Skeletal muscle satellite cell (primary cell): ENCODE measurements around the gene PTGES2.

ENCODE experiments used
- H3K27me3 ChIP-seq: 2 replicates; pipeline ENCODE4 v1.7.0; 2013; ENCODE audit warnings: low read length; ENCODE audit not compliant: control insufficient read depth, insufficient read depth
- H3K36me3 ChIP-seq: 2 replicates; pipeline ENCODE4 v1.7.0; 2013; ENCODE audit warnings: mild to moderate bottlenecking, control low read depth, low read length; ENCODE audit not compliant: insufficient read depth
- H3K4me1 ChIP-seq: 2 replicates; pipeline ENCODE4 v1.7.0; 2013; ENCODE audit warnings: low read length; ENCODE audit not compliant: control insufficient read depth, insufficient read depth
- H3K4me2 ChIP-seq: 2 replicates; pipeline ENCODE4 v1.7.0; 2013; ENCODE audit warnings: mild to moderate bottlenecking, low read length
- H3K4me3 ChIP-seq: 2 replicates; pipeline ENCODE4 v1.7.0; 2013; ENCODE audit warnings: low read length
- H3K9ac ChIP-seq: 2 replicates; pipeline ENCODE4 v1.7.0; 2013; ENCODE audit warnings: mild to moderate bottlenecking, low read depth, low read length, moderate library complexity
- H3K9me3 ChIP-seq: replicated peaks from 2 replicates; pipeline ENCODE4 v1.7.0; 2013; ENCODE audit warnings: mild to moderate bottlenecking, control low read depth, low read length

Gene PTGES2

DNA sequence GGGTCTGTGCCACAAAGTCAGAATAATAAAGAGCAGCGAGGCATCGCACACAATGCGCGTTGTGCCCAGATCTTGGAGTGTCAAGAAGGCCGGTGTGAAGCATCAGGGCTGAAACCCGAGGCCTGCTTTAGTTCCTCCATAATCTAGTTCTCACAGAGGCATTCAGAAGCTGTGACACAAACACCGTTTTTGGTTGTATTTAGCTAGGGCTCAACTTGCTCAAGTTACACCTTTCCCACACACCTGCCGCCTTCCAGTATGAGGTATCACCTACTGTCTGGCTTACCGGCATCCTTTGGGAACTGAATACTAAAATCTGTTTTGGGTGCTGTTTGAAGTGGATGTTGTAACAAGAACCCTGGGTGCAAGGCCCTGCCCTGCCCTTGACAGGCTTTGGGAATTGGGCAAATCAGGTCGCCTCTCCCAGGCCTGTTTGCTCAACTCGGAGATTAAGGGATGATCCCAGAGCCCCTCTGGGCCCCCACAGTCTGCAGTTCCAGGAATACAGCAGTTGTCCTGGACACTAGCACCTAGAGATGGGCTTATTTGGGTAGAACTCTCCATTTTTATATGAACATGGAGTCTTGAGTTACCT lies 32.5 kb downstream of the PTGES2 start:
- no peak overlapping the region for H3K4me3 ChIP-seq
- no peaks in the 10 kb centered on the region for H3K36me3 ChIP-seq
- peak overlapping the region; percentile 53 for H3K4me2 ChIP-seq
- H3K27me3 ChIP-seq: no peaks in the 10 kb centered on the region
- H3K4me1 ChIP-seq: peaks cover 73% of the 10 kb centered on the region
- no peaks in the 10 kb centered on the region for H3K9me3 ChIP-seq
- peak overlapping the region; percentile 24 for H3K9ac ChIP-seq

DNA sequence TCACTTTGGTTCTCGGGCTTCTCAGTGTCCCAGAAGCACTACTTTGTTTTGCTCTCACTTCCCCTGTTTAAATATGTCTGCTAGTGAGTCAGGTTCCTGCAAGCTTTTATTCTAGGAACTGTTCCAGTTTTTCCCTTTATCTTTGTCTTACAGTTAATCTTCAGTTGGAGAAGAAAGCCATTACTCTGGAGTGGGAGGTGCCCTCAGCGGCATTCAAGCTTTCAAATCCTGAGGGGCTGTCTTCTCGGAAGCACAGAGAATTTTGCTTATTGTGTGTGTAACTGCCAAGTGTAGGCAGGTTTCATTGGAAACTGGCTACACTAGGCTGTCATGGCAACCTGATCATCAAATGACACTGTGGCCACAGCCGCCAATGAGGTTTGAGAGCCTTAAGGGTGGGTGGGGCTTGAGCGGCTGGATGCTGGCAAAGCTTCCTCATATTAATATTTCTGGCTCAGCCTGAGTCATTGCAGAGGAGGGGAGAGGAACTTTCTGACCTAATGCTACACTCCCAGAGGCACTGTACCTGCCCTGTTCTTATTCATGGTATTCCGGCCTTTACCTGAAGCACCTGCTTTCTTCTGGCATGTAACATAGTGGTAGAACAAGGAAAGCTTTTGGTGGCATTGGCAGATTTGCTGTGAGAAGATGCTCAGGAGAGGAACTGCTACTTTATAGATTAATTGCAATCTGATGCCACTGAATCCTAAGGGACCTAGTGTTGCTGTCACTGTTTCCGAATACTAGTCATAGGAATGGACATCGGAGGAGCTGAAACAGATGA lies 33.2 kb downstream of the PTGES2 start:
- Histone ChIP-seq H3K27me3 (no peaks in the 10 kb centered on the region), H3K4me2 (peak overlapping the region; percentile 87), H3K9me3 (no peaks in the 10 kb centered on the region), H3K9ac (peak overlapping the region; percentile 82), H3K4me3 (peak overlapping the region; percentile 54), H3K4me1 (peaks cover 66% of the 10 kb centered on the region), H3K36me3 (no peaks in the 10 kb centered on the region)

DNA sequence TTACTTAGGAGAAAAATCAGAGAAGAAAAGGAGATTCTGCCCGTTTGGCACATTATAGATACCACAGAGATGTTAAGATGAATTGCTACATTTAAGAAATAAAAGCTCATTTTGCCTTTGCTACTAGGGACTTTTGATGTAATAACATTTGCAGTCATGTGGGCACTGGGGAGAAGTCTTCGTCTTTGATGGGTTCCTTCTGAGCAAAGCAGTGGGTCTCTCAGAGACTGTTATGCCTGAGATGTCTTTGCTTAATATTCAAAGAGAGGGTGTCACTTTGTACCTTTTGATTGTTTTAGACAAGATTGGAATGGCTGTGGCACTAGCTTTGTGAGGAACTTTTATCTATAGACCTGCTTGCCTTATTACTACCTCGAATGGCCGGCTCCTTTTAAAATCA lies 34.5 kb downstream of the PTGES2 start:
- no peaks in the 10 kb centered on the region for H3K36me3 ChIP-seq
- H3K9ac ChIP-seq: peak overlapping the region; percentile 82
- H3K9me3 ChIP-seq: no peaks in the 10 kb centered on the region
- H3K4me2 ChIP-seq: peak overlapping the region; percentile 87
- no peaks in the 10 kb centered on the region for H3K27me3 ChIP-seq
- peaks cover 53% of the 10 kb centered on the region for H3K4me1 ChIP-seq
- peak overlapping the region; percentile 68 for H3K4me3 ChIP-seq

DNA sequence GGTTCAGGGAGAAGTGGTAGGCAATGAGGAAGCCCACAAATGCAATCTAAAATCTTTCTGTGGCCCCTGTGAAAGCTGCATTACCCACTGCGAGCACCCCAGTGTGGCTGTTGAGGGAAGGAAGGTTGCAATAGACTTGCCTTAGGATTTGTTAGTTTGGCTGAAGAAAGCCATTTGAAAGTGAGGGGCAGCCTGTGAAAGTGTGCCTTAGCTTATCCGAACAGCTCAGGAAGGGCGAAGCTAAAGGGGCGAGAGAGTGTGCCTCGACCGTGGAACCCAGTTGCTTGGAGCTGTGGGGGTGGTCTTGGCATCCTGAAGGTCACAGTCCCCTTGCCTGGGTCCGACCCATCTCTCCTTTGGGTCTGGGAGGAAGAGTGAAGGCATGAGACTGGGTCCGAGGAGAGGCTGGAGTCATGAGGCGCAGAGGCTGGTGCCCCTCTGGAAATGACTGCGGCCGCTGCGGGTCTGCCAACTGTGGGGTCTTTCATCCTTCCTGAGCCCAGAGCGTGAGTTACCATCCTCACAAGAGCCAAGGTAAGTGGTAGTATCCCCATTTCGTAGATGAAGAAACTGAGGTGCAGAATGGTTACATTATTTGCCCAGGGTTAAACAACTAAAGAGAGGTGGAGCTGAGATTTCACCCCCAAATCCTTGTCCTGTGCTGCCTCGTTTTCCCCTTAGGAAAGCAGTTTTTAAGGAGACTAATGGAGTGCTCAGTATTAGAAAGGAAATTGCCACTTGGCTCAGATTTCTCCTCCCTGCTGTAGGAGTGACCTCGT lies 35.1 kb downstream of the PTGES2 start:
- Histone ChIP-seq H3K9ac (peak overlapping the region; percentile 82), H3K4me3 (peak overlapping the region; percentile 68), H3K36me3 (no peaks in the 10 kb centered on the region), H3K9me3 (no peaks in the 10 kb centered on the region), H3K4me2 (peak overlapping the region; percentile 87), H3K4me1 (peaks cover 46% of the 10 kb centered on the region), H3K27me3 (no peaks in the 10 kb centered on the region)

DNA sequence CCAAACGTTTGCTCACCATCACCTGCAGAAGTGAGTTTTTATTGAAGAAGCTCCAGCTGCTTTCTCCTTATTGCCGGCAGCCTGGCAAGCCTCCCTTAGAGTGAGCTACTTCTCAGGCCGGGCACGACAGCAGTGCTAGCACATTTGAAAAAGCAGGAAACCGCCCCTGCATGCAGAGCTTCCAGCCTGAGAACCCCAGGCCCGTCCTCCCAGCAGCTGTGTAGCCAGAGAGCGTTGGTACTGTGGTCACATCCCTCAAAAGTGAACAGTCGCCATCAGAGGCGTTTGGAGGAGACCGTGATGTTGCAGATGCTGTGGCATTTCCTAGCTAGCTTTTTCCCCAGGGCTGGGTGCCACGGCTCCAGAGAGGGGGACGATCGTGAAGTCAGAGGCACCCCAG lies 36.0 kb downstream of the PTGES2 start:
- Histone ChIP-seq H3K9me3 (no peaks in the 10 kb centered on the region), H3K9ac (peak overlapping the region; percentile 82), H3K27me3 (no peaks in the 10 kb centered on the region), H3K4me1 (peaks cover 43% of the 10 kb centered on the region), H3K4me2 (peak overlapping the region; percentile 87), H3K36me3 (no peaks in the 10 kb centered on the region), H3K4me3 (peak overlapping the region; percentile 68)

DNA sequence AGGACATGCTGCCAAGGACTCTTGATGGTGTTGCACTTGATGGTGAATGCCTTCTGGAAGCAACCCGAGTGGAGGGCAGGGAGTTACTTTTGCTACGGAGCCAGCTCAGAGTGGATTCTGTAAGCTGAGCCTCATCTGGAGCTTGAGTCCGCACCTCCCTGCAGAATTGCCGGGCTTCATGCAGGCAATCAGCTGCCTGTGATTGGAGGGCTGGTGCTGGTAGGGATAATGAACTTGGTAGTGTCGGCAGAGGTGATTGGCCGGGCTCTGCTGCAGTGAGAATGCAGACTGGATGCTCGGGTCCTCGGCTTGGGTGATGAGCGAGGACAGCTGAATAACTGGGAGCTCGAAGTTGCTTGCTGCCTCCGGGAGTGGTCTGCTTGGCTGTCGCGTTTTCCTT lies 36.4 kb downstream of the PTGES2 start:
- Histone ChIP-seq H3K9me3 (no peaks in the 10 kb centered on the region), H3K9ac (peak overlapping the region; percentile 82), H3K4me2 (peak overlapping the region; percentile 87), H3K4me1 (peaks cover 43% of the 10 kb centered on the region), H3K27me3 (no peaks in the 10 kb centered on the region), H3K36me3 (no peaks in the 10 kb centered on the region), H3K4me3 (peak overlapping the region; percentile 68)

DNA sequence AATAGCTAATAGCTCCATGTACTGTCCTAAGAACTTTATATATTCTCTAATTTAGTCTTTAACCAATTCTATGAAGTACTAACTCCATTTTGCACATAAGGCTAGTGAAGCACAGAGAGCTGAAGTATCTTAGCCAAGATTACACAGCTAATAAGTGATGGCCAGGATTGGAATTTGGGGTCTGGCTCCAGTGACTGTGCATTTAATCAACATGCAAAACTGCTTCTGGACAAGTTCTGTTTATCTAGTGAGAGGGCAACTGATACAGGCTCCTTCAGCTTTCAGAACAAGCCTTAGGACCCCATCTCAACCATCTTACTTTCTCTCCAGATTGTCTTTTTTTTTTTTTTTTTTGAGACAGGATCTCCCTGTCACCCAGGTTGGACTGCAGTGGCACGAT lies 38.2 kb downstream of the PTGES2 start:
- Histone ChIP-seq H3K4me3 (no peak overlapping the region), H3K4me2 (no peak overlapping the region), H3K9me3 (no peaks in the 10 kb centered on the region), H3K27me3 (no peaks in the 10 kb centered on the region), H3K9ac (no peak overlapping the region), H3K36me3 (no peaks in the 10 kb centered on the region), H3K4me1 (peaks cover 34% of the 10 kb centered on the region)

DNA sequence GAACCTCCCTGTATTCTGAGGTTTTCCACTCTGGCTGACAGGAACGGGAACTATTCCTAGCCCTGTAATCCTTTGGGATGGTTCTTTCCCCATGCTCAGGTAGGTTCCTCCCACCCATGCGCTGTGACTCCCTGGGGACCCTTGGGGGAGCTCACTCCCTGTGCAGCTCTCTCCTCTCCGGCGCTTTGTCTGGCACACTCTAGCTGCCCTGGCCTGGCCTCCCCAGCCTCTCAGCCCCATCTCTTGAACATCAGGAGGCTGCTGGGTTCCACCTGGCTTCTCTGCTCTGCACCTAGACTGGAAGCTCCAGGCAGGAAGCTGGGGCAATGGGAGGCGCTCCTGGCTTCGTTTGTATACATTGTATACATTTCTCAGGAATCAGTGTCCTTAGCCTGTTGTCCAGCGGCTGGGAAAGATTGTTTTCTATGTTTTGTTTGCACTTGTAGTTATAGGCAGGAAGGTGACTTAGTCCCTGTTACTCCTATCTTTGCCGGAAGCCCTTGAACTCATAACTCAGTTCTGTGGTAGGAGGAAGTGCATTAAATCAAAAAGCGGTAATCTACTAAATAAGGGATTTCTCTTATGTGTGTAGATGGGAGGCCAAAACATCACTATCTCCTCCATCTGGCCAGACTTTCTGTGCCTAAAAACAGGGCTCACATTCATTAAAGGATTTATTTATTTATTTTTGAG lies 39.1 kb downstream of the PTGES2 start:
- Histone ChIP-seq H3K27me3 (no peaks in the 10 kb centered on the region), H3K4me3 (no peak overlapping the region), H3K9ac (no peak overlapping the region), H3K4me1 (peaks cover 26% of the 10 kb centered on the region), H3K4me2 (no peak overlapping the region), H3K36me3 (no peaks in the 10 kb centered on the region), H3K9me3 (no peaks in the 10 kb centered on the region)

DNA sequence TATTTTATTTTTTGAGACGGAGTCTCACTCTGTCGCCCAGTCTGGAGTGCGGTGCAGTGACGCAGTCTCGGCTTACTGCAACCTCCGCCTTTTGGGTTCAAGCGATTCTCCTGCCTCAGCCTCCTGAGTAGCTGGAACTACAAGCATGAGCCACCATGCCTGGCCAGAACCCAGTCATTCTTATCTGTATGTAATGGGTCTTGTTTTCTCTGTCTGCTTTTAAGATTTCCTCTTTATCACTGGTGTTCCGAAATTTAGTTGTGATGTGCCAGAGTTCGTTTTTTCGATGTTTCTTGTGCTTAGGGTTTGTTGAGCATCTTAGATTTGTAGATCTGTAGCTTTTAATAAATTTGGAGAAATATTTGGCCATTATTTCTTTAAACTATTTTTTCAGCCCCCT lies 40.3 kb downstream of the PTGES2 start:
- no peak overlapping the region for H3K4me3 ChIP-seq
- H3K9ac ChIP-seq: no peak overlapping the region
- no peaks in the 10 kb centered on the region for H3K27me3 ChIP-seq
- H3K4me1 ChIP-seq: peaks cover 17% of the 10 kb centered on the region
- H3K36me3 ChIP-seq: no peaks in the 10 kb centered on the region
- no peaks in the 10 kb centered on the region for H3K9me3 ChIP-seq
- no peak overlapping the region for H3K4me2 ChIP-seq

DNA sequence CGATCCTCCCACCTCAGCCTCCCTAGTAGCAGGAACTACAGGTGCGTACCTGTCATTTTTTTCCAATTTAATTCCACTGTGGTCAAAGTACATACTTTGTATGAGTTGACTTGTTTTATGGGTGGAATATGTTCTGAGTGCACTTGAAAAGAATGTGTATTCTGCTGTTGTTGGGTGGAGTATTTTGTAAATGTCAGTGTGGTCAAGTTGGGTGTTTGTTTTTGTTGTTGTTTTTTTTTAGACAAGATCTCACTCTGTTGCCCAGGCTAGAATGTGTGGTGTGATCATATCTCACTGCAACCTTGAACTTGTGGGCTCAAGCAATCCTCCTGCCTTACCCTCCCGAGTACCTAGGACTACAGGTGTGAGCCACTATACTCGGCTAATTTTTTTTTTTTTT lies 41.6 kb downstream of the PTGES2 start:
- Histone ChIP-seq H3K4me2 (no peak overlapping the region), H3K4me3 (no peak overlapping the region), H3K4me1 (peaks cover 19% of the 10 kb centered on the region), H3K36me3 (no peaks in the 10 kb centered on the region), H3K9ac (no peak overlapping the region), H3K9me3 (no peaks in the 10 kb centered on the region), H3K27me3 (no peaks in the 10 kb centered on the region)

DNA sequence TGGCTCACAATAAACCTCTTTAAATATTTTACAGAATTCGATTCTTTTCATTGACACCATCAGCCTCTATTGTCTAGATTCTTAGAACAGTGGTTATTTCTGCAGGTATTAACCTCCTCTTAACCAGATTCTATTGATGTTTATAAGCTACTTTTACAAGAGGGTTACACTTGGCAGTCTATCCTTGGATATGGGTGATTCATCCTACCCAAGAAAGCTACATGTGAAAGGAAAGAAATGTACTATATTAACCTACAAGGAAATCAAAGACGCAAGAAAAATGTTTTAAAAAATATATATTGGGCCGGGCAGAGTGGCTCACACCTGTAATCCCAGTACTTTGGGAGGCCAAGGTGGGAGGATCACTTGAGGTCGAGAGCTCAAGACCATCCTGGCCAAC lies 42.8 kb downstream of the PTGES2 start:
- no peaks in the 10 kb centered on the region for H3K27me3 ChIP-seq
- no peaks in the 10 kb centered on the region for H3K9me3 ChIP-seq
- H3K4me1 ChIP-seq: peaks cover 23% of the 10 kb centered on the region
- H3K9ac ChIP-seq: no peak overlapping the region
- H3K36me3 ChIP-seq: no peaks in the 10 kb centered on the region
- H3K4me2 ChIP-seq: no peak overlapping the region
- no peak overlapping the region for H3K4me3 ChIP-seq
